ENCODE results near the gene CMPK1.

DNA sequence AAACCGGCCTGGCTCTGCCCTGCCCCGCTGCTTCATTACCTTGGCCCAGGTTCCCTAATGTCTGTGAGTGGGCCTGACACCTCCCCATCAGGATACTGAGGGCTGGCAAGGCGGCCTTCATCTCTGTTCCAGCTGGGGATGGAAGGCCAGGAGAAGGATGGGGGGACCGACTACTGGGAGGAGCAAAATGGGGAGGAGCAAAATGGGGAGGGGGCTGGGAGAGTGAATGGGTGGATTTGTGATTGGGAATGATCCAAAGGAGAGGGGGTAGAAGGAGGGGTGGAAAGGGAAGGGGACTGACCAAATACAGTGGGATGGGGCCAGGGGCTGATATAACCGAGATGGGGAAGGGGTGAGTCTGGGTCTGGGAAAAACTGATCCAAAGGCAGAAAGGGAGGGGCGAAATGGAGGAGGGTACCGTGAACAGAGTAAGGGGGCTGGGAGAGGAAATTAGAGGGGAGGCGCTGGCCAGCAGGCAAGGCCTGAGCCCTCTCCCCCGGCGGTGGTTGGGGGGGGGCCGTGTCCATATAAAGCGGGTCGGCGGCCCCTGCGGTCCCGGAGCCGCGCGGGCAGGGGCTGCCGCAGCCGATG lies 82.2 kb downstream of the CMPK1 start, which contains the start of gene FOXE3:
- TF ChIP-seq GATA3 (IDR thresholded peaks at IDR 0.05; ENCODE audit: low read depth, low read length) (no peak), GATA2 (IDR thresholded peaks at IDR 0.05; ENCODE audit: low read depth, low read length) (no peak)

All from SH-SY5Y (cell line).